Measurements from ENCODE around the gene CHCHD5.

GRCh38 chr2:112605926-112606325 is 21.5 kb downstream of the CHCHD5 start:
- no peak for TF ChIP-seq CTCF (IDR thresholded peaks at IDR 0.05)
- TF ChIP-seq POLR2A (IDR thresholded peaks at IDR 0.05) = no peak

Measured in tibial nerve (tissue), 3 donors.